SK-N-SH treated with all-trans-retinoic acid at 6 μM for 48 hours (cell line): ENCODE results near the gene KCNJ12.

Source experiments
- ARNTL ChIP-seq: fragments of 450-650 bp; formaldehyde crosslinking; IDR thresholded peaks from 2 replicates; pipeline ENCODE4 v1.5.0; 2020; ENCODE audit warnings: low read depth, mild to moderate bottlenecking, moderate library complexity, borderline replicate concordance
- TOX ChIP-seq: fragments of 250-450 bp; sonication (Bioruptor Pico); IDR thresholded peaks from 2 replicates; pipeline ENCODE4 v1.8.0; 2021; ENCODE audit warnings: mild to moderate bottlenecking, moderate library complexity, borderline replicate concordance
- ZNF565 ChIP-seq: fragments of 450-650 bp; formaldehyde crosslinking; conservative IDR thresholded peaks from 2 replicates; pipeline ENCODE4 v1.5.0; 2020; ENCODE audit warnings: low read depth, mild to moderate bottlenecking, moderate library complexity
- TF ChIP-seq, protein P1 (sequence below): fragments of 250-450 bp; sonication (Bioruptor Pico); IDR thresholded peaks from 2 replicates; pipeline ENCODE4 v1.8.0; 2020; ENCODE audit warnings: mild to moderate bottlenecking, moderate library complexity, borderline replicate concordance
- TF ChIP-seq, protein P2 (sequence below): fragments of 250-450 bp; sonication (Bioruptor Pico); IDR thresholded peaks from 2 replicates; pipeline ENCODE4 v1.5.1; 2020; ENCODE audit warnings: low read depth, mild to moderate bottlenecking, moderate library complexity

DNA sequence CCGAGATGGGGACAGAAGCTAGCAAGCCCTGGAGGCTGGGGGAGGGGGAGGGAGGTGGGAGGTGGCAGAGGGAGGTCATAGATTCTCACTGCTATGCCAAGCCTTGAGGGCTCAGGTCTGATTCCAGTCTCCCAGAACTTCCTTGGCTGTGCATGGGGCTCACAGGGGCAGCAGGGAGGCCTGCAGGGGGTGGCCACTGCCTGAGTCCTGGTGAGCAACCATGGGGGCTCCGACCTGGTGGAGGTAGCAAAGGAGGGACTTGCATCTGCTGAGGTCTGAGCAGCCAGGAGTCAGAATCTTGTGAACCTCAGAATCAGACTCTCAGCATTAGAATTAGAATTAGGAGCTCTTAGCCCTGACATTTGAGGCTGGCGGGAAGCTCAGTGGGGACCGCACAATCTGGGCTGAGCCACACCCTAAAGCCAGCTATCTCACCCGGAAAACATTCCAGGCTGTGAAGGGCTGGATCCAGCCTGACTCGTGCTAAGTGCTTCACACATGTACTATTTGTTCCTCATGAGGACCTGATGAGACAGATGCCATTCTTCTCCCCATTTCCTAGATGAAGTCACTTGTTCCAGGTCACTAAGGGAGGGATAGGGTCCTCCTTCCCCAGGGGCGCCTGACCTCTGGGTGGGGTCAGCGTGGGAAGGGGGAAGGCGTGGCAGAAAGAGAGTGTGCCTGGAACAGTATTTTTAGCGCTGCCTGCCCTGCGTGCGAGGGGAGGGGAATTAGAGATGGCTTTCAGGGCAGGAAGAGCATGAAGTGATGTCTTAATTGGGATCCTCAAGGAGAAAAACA is 17.3 kb upstream of the KCNJ12 start:
- TF ChIP-seq ARNTL: no peak
- TF ChIP-seq, protein P1, sequence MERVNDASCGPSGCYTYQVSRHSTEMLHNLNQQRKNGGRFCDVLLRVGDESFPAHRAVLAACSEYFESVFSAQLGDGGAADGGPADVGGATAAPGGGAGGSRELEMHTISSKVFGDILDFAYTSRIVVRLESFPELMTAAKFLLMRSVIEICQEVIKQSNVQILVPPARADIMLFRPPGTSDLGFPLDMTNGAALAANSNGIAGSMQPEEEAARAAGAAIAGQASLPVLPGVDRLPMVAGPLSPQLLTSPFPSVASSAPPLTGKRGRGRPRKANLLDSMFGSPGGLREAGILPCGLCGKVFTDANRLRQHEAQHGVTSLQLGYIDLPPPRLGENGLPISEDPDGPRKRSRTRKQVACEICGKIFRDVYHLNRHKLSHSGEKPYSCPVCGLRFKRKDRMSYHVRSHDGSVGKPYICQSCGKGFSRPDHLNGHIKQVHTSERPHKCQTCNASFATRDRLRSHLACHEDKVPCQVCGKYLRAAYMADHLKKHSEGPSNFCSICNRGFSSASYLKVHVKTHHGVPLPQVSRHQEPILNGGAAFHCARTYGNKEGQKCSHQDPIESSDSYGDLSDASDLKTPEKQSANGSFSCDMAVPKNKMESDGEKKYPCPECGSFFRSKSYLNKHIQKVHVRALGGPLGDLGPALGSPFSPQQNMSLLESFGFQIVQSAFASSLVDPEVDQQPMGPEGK (CRISPR knock-in tag): no peak
- TF ChIP-seq, protein P2, sequence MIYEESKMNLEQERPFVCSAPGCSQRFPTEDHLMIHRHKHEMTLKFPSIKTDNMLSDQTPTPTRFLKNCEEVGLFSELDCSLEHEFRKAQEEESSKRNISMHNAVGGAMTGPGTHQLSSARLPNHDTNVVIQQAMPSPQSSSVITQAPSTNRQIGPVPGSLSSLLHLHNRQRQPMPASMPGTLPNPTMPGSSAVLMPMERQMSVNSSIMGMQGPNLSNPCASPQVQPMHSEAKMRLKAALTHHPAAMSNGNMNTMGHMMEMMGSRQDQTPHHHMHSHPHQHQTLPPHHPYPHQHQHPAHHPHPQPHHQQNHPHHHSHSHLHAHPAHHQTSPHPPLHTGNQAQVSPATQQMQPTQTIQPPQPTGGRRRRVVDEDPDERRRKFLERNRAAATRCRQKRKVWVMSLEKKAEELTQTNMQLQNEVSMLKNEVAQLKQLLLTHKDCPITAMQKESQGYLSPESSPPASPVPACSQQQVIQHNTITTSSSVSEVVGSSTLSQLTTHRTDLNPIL (CRISPR knock-in tag): no peak
- TF ChIP-seq ZNF565 (CRISPR knock-in tag): no peak
- TF ChIP-seq TOX: no peak
